ENCODE data around the gene PRPSAP2. TPM values are rescaled to one million over a fixed set of nuclear protein-coding genes. Genes with fewer than 3 reads are reported as not detected.
A peak's percentile ranks its signal among the peaks of the same experiment; 100 is the strongest.

Gene PRPSAP2
- total and polyA plus RNA-seq, 2 of the 4 experiments (the other 2 are of a cell fraction): 22.9 to 28.1 TPM

DNA sequence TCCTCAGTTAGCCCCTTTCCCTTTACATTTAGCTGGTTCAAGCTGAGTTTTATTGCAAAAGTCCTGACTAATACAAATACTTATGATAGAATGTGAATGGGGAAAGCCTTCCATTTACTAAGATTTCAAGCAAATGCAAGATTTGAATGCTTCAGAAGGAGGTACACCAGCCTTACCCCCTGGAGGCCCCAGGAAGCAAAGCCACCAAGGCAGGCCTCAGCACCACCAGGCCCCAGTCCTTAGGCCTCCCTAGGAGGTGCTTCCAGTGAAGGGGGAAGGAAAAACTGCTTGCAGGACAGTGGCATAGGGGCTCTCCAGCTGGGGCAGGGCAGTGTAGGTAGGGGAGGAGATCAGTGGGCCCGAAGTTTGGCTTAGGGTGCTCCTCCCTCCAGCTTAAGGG, 7.3 kb upstream of the PRPSAP2 start:
- dilution Hi-C loops (cut with HindIII; ENCODE audit: low sequenced_read_pairs, unreplicated experiment) (no loop called here), intact Hi-C loops (cut with micrococcal nuclease) (no loop called here), in situ Hi-C loops (cut with MboI; ENCODE audit: low sequenced_read_pairs) (no loop called here)
- Histone ChIP-seq H3K4ac (ENCODE audit: low read depth, low read length) (no peak overlapping the region), H3K27ac (ENCODE audit: insufficient read depth, low read length) (no peak overlapping the region), H4K20me1 (ENCODE audit: insufficient read depth, low read length) (no peaks in the 10 kb centered on the region), H3K9ac (ENCODE audit: low read depth, low read length) (no peak overlapping the region), H2AFZ (replicated peaks; ENCODE audit: low read length, poor library complexity) (peak overlapping the region; percentile 43), H3K36me3 (ENCODE audit: control insufficient read depth, insufficient read depth, low read length) (no peaks in the 10 kb centered on the region), H2BK120ac (ENCODE audit: low read depth, low read length) (no peak overlapping the region), H3K9me1 (ENCODE audit: insufficient read depth, low read length) (peaks cover 12% of the 10 kb centered on the region; the same call in 1 of the 2 replicates), H4K5ac (ENCODE audit: low read depth, low read length) (no peak overlapping the region), H3K14ac (replicated peaks; ENCODE audit: low read depth, low read length) (no peak overlapping the region), H3K4me1 (ENCODE audit: control insufficient read depth, insufficient read depth, low read length) (no peaks in the 10 kb centered on the region; the same call in 1 of the 2 replicates), H4K91ac (ENCODE audit: insufficient read depth, low read depth, low read length) (no peak overlapping the region), H2BK5ac (ENCODE audit: low read depth, low read length, poor library complexity, severe bottlenecking) (no peak overlapping the region), H3K4me3 (ENCODE audit: insufficient read depth, low read depth, low read length) (no peak overlapping the region), H2BK20ac (ENCODE audit: low read depth, low read length) (no peak overlapping the region), H3K27me3 (ENCODE audit: control insufficient read depth, insufficient read depth, low read length) (no peaks in the 10 kb centered on the region), H2AK5ac (ENCODE audit: low read depth, low read length) (no peak overlapping the region), H2BK15ac (ENCODE audit: low read depth, low read length) (no peak overlapping the region), H3K56ac (ENCODE audit: extremely low read depth, insufficient read depth, low read length) (no peak overlapping the region), H4K8ac (ENCODE audit: low read depth in 2 of 2, low read length in 2 of 2) (no peak overlapping the region), H2AK9ac (replicated peaks; ENCODE audit: low read depth, low read length, poor library complexity) (no peak overlapping the region), H3K79me1 (ENCODE audit: low read depth in 1 of 2, low read length in 2 of 2) (peaks cover 3 to 18% of the 10 kb centered on the region in 2 experiments; a peak in 3 of 4 replicates), H3K9me3 (ENCODE audit: control insufficient read depth, insufficient read depth, low read length) (no peaks in the 10 kb centered on the region), H3K23ac (ENCODE audit: low read depth, low read length) (no peak overlapping the region), H3K18ac (ENCODE audit: low read depth, low read length) (no peak overlapping the region), H3K4me2 (ENCODE audit: low read depth, low read length) (no peak overlapping the region)
- ChIA-PET POLR2A (ENCODE audit: unreplicated experiment) (no interaction called here), CTCF (no interaction called here)
- no peak for DNase-seq
- no peak for ATAC-seq (ENCODE audit: low read depth)
- BruUV-seq (replicated peaks): no TSS peak
- no CpG with 5 or more reads among the region's 1 CpG for WGBS, 2 experiments (ENCODE audit: extremely low coverage in 2 of 2, insufficient read length in 1 of 2)
- TF ChIP-seq MAFK (IDR thresholded peaks at IDR 0.05; ENCODE audit: low read depth, low read length) (no peak), NFE2L2 (IDR thresholded peaks at IDR 0.05; ENCODE audit: low read depth, low read length) (no peak), FOS (IDR thresholded peaks at IDR 0.05; ENCODE audit: low read depth, low read length) (no peak), MXI1 (IDR thresholded peaks at IDR 0.05; ENCODE audit: borderline replicate concordance, low read depth, low read length) (no peak), CTCF (conservative IDR thresholded peaks at IDR 0.05; ENCODE audit: low read depth, low read length) (no peak), POLR2A (IDR thresholded peaks at IDR 0.05; ENCODE audit: low read depth, low read length) (no peak), CEBPB (IDR thresholded peaks at IDR 0.05; ENCODE audit: low read depth, low read length) (no peak), RFX5 (IDR thresholded peaks at IDR 0.05; ENCODE audit: low read depth, low read length) (no peak), MAZ (IDR thresholded peaks at IDR 0.05; ENCODE audit: borderline replicate concordance, low read depth, low read length) (no peak), SMC3 (IDR thresholded peaks at IDR 0.05; ENCODE audit: low read depth, low read length) (no peak), RCOR1 (IDR thresholded peaks at IDR 0.05; ENCODE audit: insufficient replicate concordance, low read length) (no peak), CHD1 (IDR thresholded peaks at IDR 0.05; ENCODE audit: low read depth, low read length) (no peak), BHLHE40 (IDR thresholded peaks at IDR 0.05; ENCODE audit: low read depth, low read length) (no peak), RAD21 (IDR thresholded peaks at IDR 0.05; ENCODE audit: low read length) (no peak)
- TF ChIP-seq, protein P1, sequence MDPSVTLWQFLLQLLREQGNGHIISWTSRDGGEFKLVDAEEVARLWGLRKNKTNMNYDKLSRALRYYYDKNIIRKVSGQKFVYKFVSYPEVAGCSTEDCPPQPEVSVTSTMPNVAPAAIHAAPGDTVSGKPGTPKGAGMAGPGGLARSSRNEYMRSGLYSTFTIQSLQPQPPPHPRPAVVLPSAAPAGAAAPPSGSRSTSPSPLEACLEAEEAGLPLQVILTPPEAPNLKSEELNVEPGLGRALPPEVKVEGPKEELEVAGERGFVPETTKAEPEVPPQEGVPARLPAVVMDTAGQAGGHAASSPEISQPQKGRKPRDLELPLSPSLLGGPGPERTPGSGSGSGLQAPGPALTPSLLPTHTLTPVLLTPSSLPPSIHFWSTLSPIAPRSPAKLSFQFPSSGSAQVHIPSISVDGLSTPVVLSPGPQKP (IDR thresholded peaks at IDR 0.05; ENCODE audit: borderline replicate concordance, low read depth, low read length): no peak
- TF ChIP-seq, protein P2, sequence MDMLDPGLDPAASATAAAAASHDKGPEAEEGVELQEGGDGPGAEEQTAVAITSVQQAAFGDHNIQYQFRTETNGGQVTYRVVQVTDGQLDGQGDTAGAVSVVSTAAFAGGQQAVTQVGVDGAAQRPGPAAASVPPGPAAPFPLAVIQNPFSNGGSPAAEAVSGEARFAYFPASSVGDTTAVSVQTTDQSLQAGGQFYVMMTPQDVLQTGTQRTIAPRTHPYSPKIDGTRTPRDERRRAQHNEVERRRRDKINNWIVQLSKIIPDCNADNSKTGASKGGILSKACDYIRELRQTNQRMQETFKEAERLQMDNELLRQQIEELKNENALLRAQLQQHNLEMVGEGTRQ (IDR thresholded peaks at IDR 0.05; ENCODE audit: low read depth, low read length): no peak
